ENCODE data around the gene MAGI2.
A peak's percentile ranks its signal among the peaks of the same experiment; 100 is the strongest.

- TF ChIP-seq MAX (IDR thresholded peaks at IDR 0.05): no peak
- 0 out of 6 replicates have a peak, but pooled peaks of 1 of the 3 experiments have one; percentile 7 for TF ChIP-seq CTCF (IDR thresholded peaks at IDR 0.05 in 2 of 3, conservative IDR thresholded peaks at IDR 0.05 in 1 of 3; ENCODE audit: borderline replicate concordance in 1 of 3, insufficient read depth in 1 of 3, low read depth in 2 of 3, low read length in 2 of 3)
- no peak for TF ChIP-seq RAD21 (IDR thresholded peaks at IDR 0.05; ENCODE audit: low read depth)
- no peak for TF ChIP-seq JUND (IDR thresholded peaks at IDR 0.05)
- TF ChIP-seq REST (IDR thresholded peaks at IDR 0.05; ENCODE audit: low read depth): no peak
- TF ChIP-seq POLR2A (IDR thresholded peaks at IDR 0.05; ENCODE audit: borderline replicate concordance, extremely low read depth, insufficient read depth, insufficient read length): no peak
- no peak for TF ChIP-seq POLR2AphosphoS5 (IDR thresholded peaks at IDR 0.05; ENCODE audit: low read depth, low read length)
- TF ChIP-seq EZH2 (IDR thresholded peaks at IDR 0.05): no peak
- no peak for TF ChIP-seq CBX3 (IDR thresholded peaks at IDR 0.05; ENCODE audit: low read depth)
- TF ChIP-seq ZFX (IDR thresholded peaks at IDR 0.05): no peak
- TF ChIP-seq SP1 (IDR thresholded peaks at IDR 0.05; ENCODE audit: low read depth): no peak
- no peak for TF ChIP-seq YY1 (IDR thresholded peaks at IDR 0.05; ENCODE audit: extremely low read depth, insufficient replicate concordance, low read depth, low read length)
- TF ChIP-seq ZNF274 (IDR thresholded peaks at IDR 0.05; ENCODE audit: low read depth, low read length): no peak
- TF ChIP-seq EZH2phosphoT487 (IDR thresholded peaks at IDR 0.05; ENCODE audit: borderline replicate concordance): no peak
These were observed 1127.3 kb downstream of the MAGI2 start for GRCh38 chr7:78326189-78326588.
